Measurements from ENCODE around the gene PRIM1. TPM values are rescaled to one million over a fixed set of nuclear protein-coding genes. Genes with fewer than 3 reads are reported as not detected.
A peak's percentile ranks its signal among the peaks of the same experiment; 100 is the strongest.

Gene PRIM1
- total RNA-seq, 1 experiment from 2014 or later, result 26.3 TPM

GRCh38 chr12:56787498-56787897 lies 35.4 kb upstream of the PRIM1 start:
- H3K27ac ChIP-seq (ENCODE audit: low read length), result no peak overlapping the region
- H3K36me3 ChIP-seq (ENCODE audit: insufficient read depth, low read length), result no peaks in the 10 kb centered on the region
- no peaks in the 10 kb centered on the region for H3K9me3 ChIP-seq (ENCODE audit: low read length)
- H3K4me2 ChIP-seq (ENCODE audit: low read depth, low read length, poor library complexity, severe bottlenecking), result no peak overlapping the region
- H3K27me3 ChIP-seq (ENCODE audit: low read length), result no peaks in the 10 kb centered on the region
- H4K20me1 ChIP-seq (ENCODE audit: insufficient read depth, low read depth, low read length), result no peaks in the 10 kb centered on the region
- H2AFZ ChIP-seq (ENCODE audit: low read length), result no peak overlapping the region
- no peaks in the 10 kb centered on the region for H3K79me2 ChIP-seq (ENCODE audit: low read length)
- H3K9ac ChIP-seq (ENCODE audit: low read length), result no peak overlapping the region
- DNase-seq, result no peak
- H3K9me2 ChIP-seq (replicated peaks; ENCODE audit: insufficient read depth, low read length), result no peaks in the 10 kb centered on the region
- no peak overlapping the region for H3K4me3 ChIP-seq (ENCODE audit: low read length)
- H3K4me1 ChIP-seq (ENCODE audit: low read length), result no peaks in the 10 kb centered on the region

- Histone ChIP-seq H2AFZ (ENCODE audit: low read length) (no peak overlapping the region), H3K4me2 (ENCODE audit: low read depth, low read length, poor library complexity, severe bottlenecking) (no peak overlapping the region), H3K4me3 (ENCODE audit: low read length) (no peak overlapping the region), H3K9me2 (replicated peaks; ENCODE audit: insufficient read depth, low read length) (no peaks in the 10 kb centered on the region), H3K4me1 (ENCODE audit: low read length) (no peaks in the 10 kb centered on the region), H3K27ac (ENCODE audit: low read length) (no peak overlapping the region), H3K79me2 (ENCODE audit: low read length) (no peaks in the 10 kb centered on the region), H3K9ac (ENCODE audit: low read length) (no peak overlapping the region), H3K27me3 (ENCODE audit: low read length) (no peaks in the 10 kb centered on the region), H4K20me1 (ENCODE audit: insufficient read depth, low read depth, low read length) (no peaks in the 10 kb centered on the region), H3K36me3 (ENCODE audit: insufficient read depth, low read length) (no peaks in the 10 kb centered on the region), H3K9me3 (ENCODE audit: low read length) (no peaks in the 10 kb centered on the region)
- DNase-seq, result no peak
Observed at GRCh38 chr12:56785874-56786273, 33.8 kb upstream of the PRIM1 start.

- no peaks in the 10 kb centered on the region for H4K20me1 ChIP-seq (ENCODE audit: insufficient read depth, low read depth, low read length)
- no peaks in the 10 kb centered on the region for H3K4me1 ChIP-seq (ENCODE audit: low read length)
- no peaks in the 10 kb centered on the region for H3K79me2 ChIP-seq (ENCODE audit: low read length)
- H3K36me3 ChIP-seq (ENCODE audit: insufficient read depth, low read length), result no peaks in the 10 kb centered on the region
- H2AFZ ChIP-seq (ENCODE audit: low read length), result no peak overlapping the region
- no peak overlapping the region for H3K4me3 ChIP-seq (ENCODE audit: low read length)
- no peaks in the 10 kb centered on the region for H3K27me3 ChIP-seq (ENCODE audit: low read length)
- H3K9me2 ChIP-seq (replicated peaks; ENCODE audit: insufficient read depth, low read length), result no peaks in the 10 kb centered on the region
- no peak overlapping the region for H3K9ac ChIP-seq (ENCODE audit: low read length)
- no peaks in the 10 kb centered on the region for H3K9me3 ChIP-seq (ENCODE audit: low read length)
- no peak overlapping the region for H3K4me2 ChIP-seq (ENCODE audit: low read depth, low read length, poor library complexity, severe bottlenecking)
- no peak overlapping the region for H3K27ac ChIP-seq (ENCODE audit: low read length)
- DNase-seq, result no peak
Observed at GRCh38 chr12:56785141-56785865, 33.2 kb upstream of the PRIM1 start.

- H3K36me3 ChIP-seq (ENCODE audit: insufficient read depth, low read length), result no peaks in the 10 kb centered on the region
- H3K79me2 ChIP-seq (ENCODE audit: low read length), result no peaks in the 10 kb centered on the region
- DNase-seq, result no peak
- H3K9ac ChIP-seq (ENCODE audit: low read length), result no peak overlapping the region
- no peak overlapping the region for H3K4me2 ChIP-seq (ENCODE audit: low read depth, low read length, poor library complexity, severe bottlenecking)
- no peak overlapping the region for H2AFZ ChIP-seq (ENCODE audit: low read length)
- peaks cover under 1% of the 10 kb centered on the region; the same call in 1 of the 2 replicates for H3K9me3 ChIP-seq (ENCODE audit: low read length)
- no peak overlapping the region for H3K27ac ChIP-seq (ENCODE audit: low read length)
- no peaks in the 10 kb centered on the region for H4K20me1 ChIP-seq (ENCODE audit: insufficient read depth, low read depth, low read length)
- no peaks in the 10 kb centered on the region for H3K27me3 ChIP-seq (ENCODE audit: low read length)
- no peaks in the 10 kb centered on the region for H3K9me2 ChIP-seq (replicated peaks; ENCODE audit: insufficient read depth, low read length)
- H3K4me3 ChIP-seq (ENCODE audit: low read length), result no peak overlapping the region
- H3K4me1 ChIP-seq (ENCODE audit: low read length), result no peaks in the 10 kb centered on the region
Observed at GRCh38 chr12:56781726-56782125, 29.6 kb upstream of the PRIM1 start.

- H3K4me1 ChIP-seq (ENCODE audit: low read length), result peaks cover 15% of the 10 kb centered on the region
- H3K27ac ChIP-seq (ENCODE audit: low read length), result no peak overlapping the region
- H3K9me3 ChIP-seq (ENCODE audit: low read length), result peaks cover 2% of the 10 kb centered on the region; the same call in 1 of the 2 replicates
- H4K20me1 ChIP-seq (ENCODE audit: insufficient read depth, low read depth, low read length), result no peaks in the 10 kb centered on the region
- H3K4me2 ChIP-seq (ENCODE audit: low read depth, low read length, poor library complexity, severe bottlenecking), result no peak overlapping the region
- H3K27me3 ChIP-seq (ENCODE audit: low read length), result no peaks in the 10 kb centered on the region
- no peak overlapping the region for H2AFZ ChIP-seq (ENCODE audit: low read length)
- no peak overlapping the region for H3K4me3 ChIP-seq (ENCODE audit: low read length)
- H3K9me2 ChIP-seq (replicated peaks; ENCODE audit: insufficient read depth, low read length), result no peaks in the 10 kb centered on the region
- H3K9ac ChIP-seq (ENCODE audit: low read length), result no peak overlapping the region
- no peaks in the 10 kb centered on the region for H3K36me3 ChIP-seq (ENCODE audit: insufficient read depth, low read length)
- no peak for DNase-seq
- H3K79me2 ChIP-seq (ENCODE audit: low read length), result no peaks in the 10 kb centered on the region
Observed at GRCh38 chr12:56778756-56779155, 26.6 kb upstream of the PRIM1 start.

- H3K9me2 ChIP-seq (replicated peaks; ENCODE audit: insufficient read depth, low read length), result no peaks in the 10 kb centered on the region
- no peaks in the 10 kb centered on the region for H3K36me3 ChIP-seq (ENCODE audit: insufficient read depth, low read length)
- H2AFZ ChIP-seq (ENCODE audit: low read length), result no peak overlapping the region
- no peaks in the 10 kb centered on the region for H4K20me1 ChIP-seq (ENCODE audit: insufficient read depth, low read depth, low read length)
- DNase-seq, result no peak
- peaks cover 15% of the 10 kb centered on the region for H3K4me1 ChIP-seq (ENCODE audit: low read length)
- H3K4me3 ChIP-seq (ENCODE audit: low read length), result no peak overlapping the region
- no peaks in the 10 kb centered on the region for H3K79me2 ChIP-seq (ENCODE audit: low read length)
- H3K9me3 ChIP-seq (ENCODE audit: low read length), result peaks cover 2% of the 10 kb centered on the region; the same call in 1 of the 2 replicates
- no peak overlapping the region for H3K4me2 ChIP-seq (ENCODE audit: low read depth, low read length, poor library complexity, severe bottlenecking)
- H3K9ac ChIP-seq (ENCODE audit: low read length), result no peak overlapping the region
- no peaks in the 10 kb centered on the region for H3K27me3 ChIP-seq (ENCODE audit: low read length)
- H3K27ac ChIP-seq (ENCODE audit: low read length), result no peak overlapping the region
Observed at GRCh38 chr12:56776654-56777053, 24.5 kb upstream of the PRIM1 start.

- H4K20me1 ChIP-seq (ENCODE audit: insufficient read depth, low read depth, low read length), result no peaks in the 10 kb centered on the region
- no peaks in the 10 kb centered on the region for H3K9me2 ChIP-seq (replicated peaks; ENCODE audit: insufficient read depth, low read length)
- H3K79me2 ChIP-seq (ENCODE audit: low read length), result no peaks in the 10 kb centered on the region
- peaks cover 20% of the 10 kb centered on the region for H3K4me1 ChIP-seq (ENCODE audit: low read length)
- peak overlapping the region; percentile 64 for H3K27ac ChIP-seq (ENCODE audit: low read length)
- peak overlapping the region; percentile 58 for H3K4me2 ChIP-seq (ENCODE audit: low read depth, low read length, poor library complexity, severe bottlenecking)
- H3K9ac ChIP-seq (ENCODE audit: low read length), result peak overlapping the region; percentile 33; the same call in 1 of the 2 replicates
- H3K4me3 ChIP-seq (ENCODE audit: low read length), result no peak overlapping the region
- DNase-seq, result peak; percentile 73
- H3K27me3 ChIP-seq (ENCODE audit: low read length), result no peaks in the 10 kb centered on the region
- H3K36me3 ChIP-seq (ENCODE audit: insufficient read depth, low read length), result no peaks in the 10 kb centered on the region
- H3K9me3 ChIP-seq (ENCODE audit: low read length), result peaks cover 2% of the 10 kb centered on the region; the same call in 1 of the 2 replicates
- H2AFZ ChIP-seq (ENCODE audit: low read length), result peak overlapping the region; percentile 94
Observed at GRCh38 chr12:56775638-56776037, 23.5 kb upstream of the PRIM1 start.

GRCh38 chr12:56773113-56773512 lies 21.0 kb upstream of the PRIM1 start:
- peaks cover 2% of the 10 kb centered on the region; the same call in 1 of the 2 replicates for H3K9me3 ChIP-seq (ENCODE audit: low read length)
- H3K27me3 ChIP-seq (ENCODE audit: low read length), result no peaks in the 10 kb centered on the region
- peaks cover 28% of the 10 kb centered on the region for H3K4me1 ChIP-seq (ENCODE audit: low read length)
- no peak overlapping the region for H2AFZ ChIP-seq (ENCODE audit: low read length)
- H4K20me1 ChIP-seq (ENCODE audit: insufficient read depth, low read depth, low read length), result no peaks in the 10 kb centered on the region
- H3K79me2 ChIP-seq (ENCODE audit: low read length), result no peaks in the 10 kb centered on the region
- H3K9ac ChIP-seq (ENCODE audit: low read length), result no peak overlapping the region
- H3K9me2 ChIP-seq (replicated peaks; ENCODE audit: insufficient read depth, low read length), result no peaks in the 10 kb centered on the region
- H3K27ac ChIP-seq (ENCODE audit: low read length), result no peak overlapping the region
- DNase-seq, result no peak
- H3K36me3 ChIP-seq (ENCODE audit: insufficient read depth, low read length), result no peaks in the 10 kb centered on the region
- no peak overlapping the region for H3K4me2 ChIP-seq (ENCODE audit: low read depth, low read length, poor library complexity, severe bottlenecking)
- no peak overlapping the region for H3K4me3 ChIP-seq (ENCODE audit: low read length)

All from Karpas-422 (cell line).